GM13976 (cell line): ENCODE data around the gene DYNC1LI1.

ENCODE experiments used
- DNase-seq: peaks from one replicate; pipeline ENCODE4 v3.0.0; 2012; ENCODE audit warnings: low spot score
- in situ Hi-C: fragments of 300-500 bp; cut with MboI; formaldehyde crosslinking; loops from one replicate; pipeline ENCODE4 v1.12.0; 2022; ENCODE audit warnings: low sequenced_read_pairs, mixed read lengths, inconsistent platforms; ENCODE audit not compliant: unreplicated experiment
- TF ChIP-seq, protein P1 (sequence below): IDR thresholded peaks from 2 replicates; pipeline ENCODE4 v1.5.1; 2012; ENCODE audit warnings: borderline replicate concordance, mild to moderate bottlenecking; ENCODE audit not compliant: insufficient read depth; ENCODE audit errors: extremely low read depth, missing control alignments, control extremely low read depth

The DYNC1LI1 gene

DNA sequence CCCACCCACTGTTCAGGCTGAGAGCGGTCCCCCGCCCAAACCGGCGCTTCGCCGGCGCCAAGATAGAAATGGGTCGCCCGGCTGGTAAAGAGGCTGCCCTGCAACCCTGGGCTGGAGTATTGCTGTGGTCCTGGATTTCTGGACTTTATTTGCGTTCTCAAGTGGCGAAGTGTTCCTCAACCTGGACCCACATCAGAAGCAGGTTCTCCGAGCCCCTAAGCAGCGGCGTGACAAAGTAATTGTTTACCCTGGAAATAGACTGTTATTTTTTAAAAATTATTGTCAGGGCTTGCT lies 481 bp upstream of the DYNC1LI1 start:
- in situ Hi-C loops, result no loop called here
- DNase-seq, result no peak
- TF ChIP-seq, protein P1, sequence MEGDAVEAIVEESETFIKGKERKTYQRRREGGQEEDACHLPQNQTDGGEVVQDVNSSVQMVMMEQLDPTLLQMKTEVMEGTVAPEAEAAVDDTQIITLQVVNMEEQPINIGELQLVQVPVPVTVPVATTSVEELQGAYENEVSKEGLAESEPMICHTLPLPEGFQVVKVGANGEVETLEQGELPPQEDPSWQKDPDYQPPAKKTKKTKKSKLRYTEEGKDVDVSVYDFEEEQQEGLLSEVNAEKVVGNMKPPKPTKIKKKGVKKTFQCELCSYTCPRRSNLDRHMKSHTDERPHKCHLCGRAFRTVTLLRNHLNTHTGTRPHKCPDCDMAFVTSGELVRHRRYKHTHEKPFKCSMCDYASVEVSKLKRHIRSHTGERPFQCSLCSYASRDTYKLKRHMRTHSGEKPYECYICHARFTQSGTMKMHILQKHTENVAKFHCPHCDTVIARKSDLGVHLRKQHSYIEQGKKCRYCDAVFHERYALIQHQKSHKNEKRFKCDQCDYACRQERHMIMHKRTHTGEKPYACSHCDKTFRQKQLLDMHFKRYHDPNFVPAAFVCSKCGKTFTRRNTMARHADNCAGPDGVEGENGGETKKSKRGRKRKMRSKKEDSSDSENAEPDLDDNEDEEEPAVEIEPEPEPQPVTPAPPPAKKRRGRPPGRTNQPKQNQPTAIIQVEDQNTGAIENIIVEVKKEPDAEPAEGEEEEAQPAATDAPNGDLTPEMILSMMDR, result no peak

- DNase-seq, result peak; percentile 54
- TF ChIP-seq, protein P1, result no peak
- in situ Hi-C loops, result no loop called here
Measured at GRCh38 chr3:32569540-32570420, 878 bp downstream of the DYNC1LI1 start.

DNA sequence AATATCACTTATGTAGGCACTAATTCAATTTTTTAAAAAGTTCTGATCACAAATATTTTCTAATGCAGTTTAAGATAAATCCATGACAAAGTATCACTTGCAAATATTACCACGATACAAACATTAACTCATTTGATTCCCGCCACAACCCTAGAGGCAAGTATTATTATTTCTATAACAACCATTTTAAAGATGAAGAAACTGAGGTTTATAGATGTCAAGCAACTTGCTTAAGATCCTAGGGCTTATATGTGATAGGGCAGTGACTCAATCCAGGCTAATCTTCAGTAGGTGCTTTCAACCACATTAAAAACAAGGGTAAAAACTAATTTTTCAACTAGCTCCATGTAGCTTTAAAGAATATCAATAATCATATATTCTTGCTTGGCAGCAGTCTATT lies 1.7 kb downstream of the DYNC1LI1 start:
- TF ChIP-seq, protein P1, result no peak
- in situ Hi-C loops, result no loop called here
- no peak for DNase-seq

DNA sequence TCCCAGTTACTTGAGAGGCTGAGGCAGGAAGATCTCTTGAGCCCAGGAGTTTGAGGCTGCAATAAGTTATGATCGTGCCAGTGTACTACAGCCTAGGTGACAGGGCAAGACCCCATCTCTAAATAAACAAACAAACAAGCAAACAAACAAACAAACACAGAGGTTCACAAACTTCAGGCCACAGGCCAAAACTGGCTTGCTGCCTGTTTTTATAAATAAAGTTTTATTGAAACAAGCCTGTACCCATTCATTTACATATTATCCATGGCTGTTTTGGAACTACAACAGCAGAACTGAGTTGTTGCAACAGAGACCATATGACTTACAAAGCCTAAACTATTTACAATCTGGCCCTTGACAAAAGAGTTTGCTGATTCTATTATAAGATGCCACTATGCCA lies 6.5 kb downstream of the DYNC1LI1 start:
- in situ Hi-C loops, result no loop called here
- TF ChIP-seq, protein P1, result no peak
- no peak for DNase-seq

GRCh38 chr3:32562640-32563039 lies 8.0 kb downstream of the DYNC1LI1 start:
- TF ChIP-seq, protein P1, result no peak
- in situ Hi-C loops, result no loop called here
- no peak for DNase-seq

DNA sequence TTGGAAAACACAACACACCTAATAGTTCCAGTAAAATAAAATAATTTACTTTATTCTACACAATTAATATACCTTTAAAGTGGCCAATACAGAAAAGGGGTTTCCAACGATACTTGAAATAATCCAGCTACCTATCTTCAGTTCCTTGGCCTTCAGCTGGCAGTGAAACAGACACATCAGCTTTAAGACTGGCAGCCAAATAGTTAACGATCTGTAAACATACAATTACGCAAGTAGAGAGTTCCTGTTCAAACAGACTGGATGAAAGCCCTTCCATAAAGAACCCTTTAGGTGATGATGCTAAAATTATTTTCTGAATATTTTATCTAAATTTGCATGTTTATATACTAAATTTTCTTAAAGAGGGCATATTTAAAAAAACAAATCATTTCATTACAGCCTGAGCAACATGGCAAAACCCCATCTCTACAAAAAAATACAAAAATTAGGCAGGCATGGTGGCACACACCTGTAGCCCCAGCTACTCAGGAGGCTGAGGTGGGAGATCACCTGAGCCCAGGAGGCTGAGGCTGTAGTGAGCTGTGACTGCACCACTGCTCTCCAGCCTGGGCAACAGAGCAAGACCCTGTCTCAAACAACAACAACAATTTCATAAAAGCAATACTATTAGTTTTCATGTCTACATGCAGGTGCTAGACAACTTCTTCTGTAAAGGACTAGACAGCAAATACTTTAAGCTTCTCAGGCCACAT lies 12.9 kb downstream of the DYNC1LI1 start:
- no peak for DNase-seq
- in situ Hi-C loops, result no loop called here
- TF ChIP-seq, protein P1, result no peak

- DNase-seq, result no peak
- in situ Hi-C loops, result no loop called here
- TF ChIP-seq, protein P1, result no peak
Measured at GRCh38 chr3:32556332-32556731, 14.3 kb downstream of the DYNC1LI1 start.
